Esophagus squamous epithelium (tissue), 4 donors: ENCODE measurements around the gene ACSF3.

ENCODE experiments used
- POLR2A ChIP-seq, 4 donors: fragments of 450-650 bp; IDR thresholded peaks; one replicate each; pipeline ENCODE4 v1.6.1; 2017; ENCODE audit warnings: antibody characterized with exemption in 4 of 4, mild to moderate bottlenecking in 4 of 4, moderate library complexity in 3 of 4
- TF ChIP-seq, protein P1 (sequence below), 6 experiments: fragments of 450-650 bp in 4 of 6; fragments of 200-600 bp in 2 of 6; sonication (generic) in 2 of 6; IDR thresholded peaks; one replicate each; pipeline ENCODE4 v1.5.1; 2016 to 2019; ENCODE audit warnings: antibody characterized with exemption in 6 of 6, mild to moderate bottlenecking in 4 of 6, moderate library complexity in 4 of 6

DNA sequence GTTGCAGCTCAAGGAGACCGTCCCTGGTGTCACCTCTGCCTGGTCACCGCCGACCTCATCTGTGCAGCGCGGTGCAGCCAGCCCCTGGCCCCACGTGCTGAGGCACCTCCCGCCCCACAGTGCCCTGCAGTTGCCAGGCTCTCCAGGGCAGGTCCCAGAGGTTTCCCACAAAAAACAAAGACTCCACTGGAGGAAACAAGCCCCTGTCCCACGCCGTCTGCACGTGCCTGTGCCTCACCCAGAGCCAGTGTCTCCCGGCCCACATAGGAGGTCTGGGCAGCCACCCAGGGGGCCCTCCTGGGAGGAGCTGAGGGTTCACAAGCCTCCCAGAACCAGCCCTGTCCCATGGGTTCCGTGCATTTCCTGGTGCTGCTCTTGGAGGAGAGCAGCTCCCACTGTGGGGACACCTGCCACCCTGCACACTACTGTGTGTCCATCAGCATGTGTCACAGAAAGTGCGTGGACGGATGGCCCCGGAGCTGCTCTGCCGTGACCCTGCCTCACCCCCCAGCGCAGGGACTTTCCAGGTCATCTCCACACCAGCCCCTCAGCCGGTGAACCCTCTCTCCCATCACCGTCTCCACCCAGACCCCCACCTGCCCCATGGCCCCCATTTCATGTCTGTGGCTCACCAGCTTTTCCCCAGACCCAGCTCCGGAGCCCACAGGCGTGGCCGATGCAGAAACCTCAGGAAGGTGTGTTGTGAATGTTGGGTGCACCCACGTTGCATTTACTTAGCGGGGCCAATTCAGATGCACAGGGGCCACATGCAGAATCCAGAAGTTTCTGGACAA is 60.9 kb downstream of the ACSF3 start:
- TF ChIP-seq, protein P1, sequence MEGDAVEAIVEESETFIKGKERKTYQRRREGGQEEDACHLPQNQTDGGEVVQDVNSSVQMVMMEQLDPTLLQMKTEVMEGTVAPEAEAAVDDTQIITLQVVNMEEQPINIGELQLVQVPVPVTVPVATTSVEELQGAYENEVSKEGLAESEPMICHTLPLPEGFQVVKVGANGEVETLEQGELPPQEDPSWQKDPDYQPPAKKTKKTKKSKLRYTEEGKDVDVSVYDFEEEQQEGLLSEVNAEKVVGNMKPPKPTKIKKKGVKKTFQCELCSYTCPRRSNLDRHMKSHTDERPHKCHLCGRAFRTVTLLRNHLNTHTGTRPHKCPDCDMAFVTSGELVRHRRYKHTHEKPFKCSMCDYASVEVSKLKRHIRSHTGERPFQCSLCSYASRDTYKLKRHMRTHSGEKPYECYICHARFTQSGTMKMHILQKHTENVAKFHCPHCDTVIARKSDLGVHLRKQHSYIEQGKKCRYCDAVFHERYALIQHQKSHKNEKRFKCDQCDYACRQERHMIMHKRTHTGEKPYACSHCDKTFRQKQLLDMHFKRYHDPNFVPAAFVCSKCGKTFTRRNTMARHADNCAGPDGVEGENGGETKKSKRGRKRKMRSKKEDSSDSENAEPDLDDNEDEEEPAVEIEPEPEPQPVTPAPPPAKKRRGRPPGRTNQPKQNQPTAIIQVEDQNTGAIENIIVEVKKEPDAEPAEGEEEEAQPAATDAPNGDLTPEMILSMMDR (IDR thresholded peaks at IDR 0.05) = no peak
- no peak for TF ChIP-seq POLR2A (IDR thresholded peaks at IDR 0.05)
